Activated T-helper 17 cell treated with anti-CD3 and anti-CD28 coated beads, Interleukin-2, amount 50 U/mL, for 72 hours (primary cell): ENCODE data around the gene HSPA8. TPM values are rescaled to one million over a fixed set of nuclear protein-coding genes. Genes with fewer than 3 reads are reported as not detected.
"Not testable (repeated sequence)": the region's sequence is repeated elsewhere in the genome, so short reads cannot be mapped to it uniquely, and the experiment has no call there.

Experiments
- ATAC-seq: fragments of 150-1000 bp; cut with Tn5 transposase; replicated peaks from 2 replicates; pipeline ENCODE4 v1.10.0; 2021; ENCODE audit warnings: mild to moderate bottlenecking, moderate library complexity
- H3K27ac Mint-ChIP-seq: one replicate; pipeline ENCODE4 v1.8.0; 2022; ENCODE audit warnings: mixed read lengths
- H3K27me3 Mint-ChIP-seq: one replicate; pipeline ENCODE4 v1.8.0; 2022; ENCODE audit warnings: mixed read lengths
- H3K36me3 Mint-ChIP-seq: one replicate; pipeline ENCODE4 v1.8.0; 2022; ENCODE audit warnings: low read depth, mild to moderate bottlenecking, mixed read lengths
- H3K4me1 Mint-ChIP-seq: one replicate; pipeline ENCODE4 v1.8.0; 2022; ENCODE audit warnings: mixed read lengths
- H3K4me3 Mint-ChIP-seq: one replicate; pipeline ENCODE4 v1.8.0; 2022; ENCODE audit warnings: mild to moderate bottlenecking, mixed read lengths
- H3K9me3 Mint-ChIP-seq: one replicate; pipeline ENCODE4 v1.8.0; 2022; ENCODE audit warnings: mixed read lengths
- total RNA-seq, 2 donors: library from RNA; stranded (reverse); gene quantifications; one replicate each; pipeline ENCODE4 v1.2.3, GENCODE V29; 2022

Gene HSPA8
- total RNA-seq, 2 donors from 2014 or later = 1,670 to 3,247 TPM

DNA sequence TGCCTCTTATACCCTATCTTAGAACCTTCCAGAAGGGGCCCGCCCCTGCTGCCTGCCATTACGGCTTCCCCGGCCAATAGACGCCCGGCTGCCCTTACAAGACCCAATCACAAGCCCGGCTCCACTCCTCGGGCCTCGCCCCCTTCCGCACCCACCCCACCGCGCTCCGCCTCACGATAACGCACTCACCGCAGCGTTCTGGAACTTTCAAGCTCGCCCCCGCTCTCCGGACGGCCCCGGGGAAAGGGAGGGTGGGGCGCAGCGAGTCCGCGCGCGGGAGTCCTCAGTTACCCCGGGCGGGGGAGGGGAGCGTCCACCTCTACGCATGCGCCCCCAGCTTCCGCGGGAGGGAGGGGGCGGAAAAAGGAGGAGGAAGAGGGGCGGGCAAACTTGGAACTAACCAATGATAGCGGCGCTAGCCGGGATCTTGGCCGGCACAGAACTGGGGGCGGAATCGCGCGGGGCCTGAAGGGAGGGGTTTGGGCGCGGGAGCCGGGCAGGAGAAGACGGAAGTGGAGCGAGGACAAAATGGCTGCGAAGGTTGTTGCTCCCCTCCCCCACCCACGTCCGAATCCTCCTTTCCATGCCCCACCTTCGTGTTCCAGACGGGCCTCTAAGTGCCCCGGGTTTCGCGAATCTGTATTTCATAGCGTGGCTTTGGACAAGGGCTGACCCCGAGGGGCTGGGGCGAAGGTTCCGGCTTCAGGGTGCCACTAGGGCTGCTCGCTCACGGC is 389 bp upstream of the HSPA8 start:
- Mint-ChIP-seq H3K9me3 (no peaks in the 10 kb centered on the region), H3K4me1 (peaks cover 26% of the 10 kb centered on the region), H3K4me3 (peak overlapping the region; percentile 100), H3K36me3 (peaks cover 79% of the 10 kb centered on the region), H3K27ac (peak overlapping the region; percentile 100), H3K27me3 (no peaks in the 10 kb centered on the region)
- peak; percentile 89 for ATAC-seq

DNA sequence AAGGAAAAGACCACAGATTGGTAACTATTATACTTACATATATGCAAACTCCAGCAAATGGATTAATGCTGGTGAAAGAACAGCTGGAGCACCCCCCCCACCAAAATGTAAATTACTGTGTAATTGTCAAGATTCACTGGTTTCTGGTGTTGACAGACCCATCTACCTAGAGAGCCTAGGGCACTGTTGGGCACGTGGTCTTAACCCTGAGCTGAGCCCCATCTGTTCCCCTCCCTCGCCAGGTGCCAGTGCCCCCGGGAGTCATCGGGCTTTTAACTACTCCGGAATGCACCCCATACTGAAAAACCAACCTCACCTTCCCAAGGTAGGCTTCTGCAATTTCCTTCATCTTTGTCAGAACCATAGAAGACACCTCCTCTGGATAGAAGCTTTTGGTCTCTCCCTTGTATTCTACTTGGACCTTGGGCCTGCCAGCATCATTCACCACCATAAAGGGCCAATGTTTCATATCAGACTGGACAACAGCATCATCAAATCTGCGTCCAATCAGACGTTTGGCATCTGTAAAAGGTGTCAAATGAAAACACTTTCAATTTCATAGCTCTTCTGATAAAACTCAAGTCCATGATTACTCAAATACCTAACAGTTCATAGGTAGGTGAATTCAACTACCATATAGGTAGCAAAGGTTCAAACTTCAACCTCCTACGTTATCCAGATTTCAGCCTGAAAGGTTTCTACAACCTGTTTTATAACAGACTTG is 1.5 kb downstream of the HSPA8 start:
- H3K4me1 Mint-ChIP-seq = peaks cover 26% of the 10 kb centered on the region

DNA sequence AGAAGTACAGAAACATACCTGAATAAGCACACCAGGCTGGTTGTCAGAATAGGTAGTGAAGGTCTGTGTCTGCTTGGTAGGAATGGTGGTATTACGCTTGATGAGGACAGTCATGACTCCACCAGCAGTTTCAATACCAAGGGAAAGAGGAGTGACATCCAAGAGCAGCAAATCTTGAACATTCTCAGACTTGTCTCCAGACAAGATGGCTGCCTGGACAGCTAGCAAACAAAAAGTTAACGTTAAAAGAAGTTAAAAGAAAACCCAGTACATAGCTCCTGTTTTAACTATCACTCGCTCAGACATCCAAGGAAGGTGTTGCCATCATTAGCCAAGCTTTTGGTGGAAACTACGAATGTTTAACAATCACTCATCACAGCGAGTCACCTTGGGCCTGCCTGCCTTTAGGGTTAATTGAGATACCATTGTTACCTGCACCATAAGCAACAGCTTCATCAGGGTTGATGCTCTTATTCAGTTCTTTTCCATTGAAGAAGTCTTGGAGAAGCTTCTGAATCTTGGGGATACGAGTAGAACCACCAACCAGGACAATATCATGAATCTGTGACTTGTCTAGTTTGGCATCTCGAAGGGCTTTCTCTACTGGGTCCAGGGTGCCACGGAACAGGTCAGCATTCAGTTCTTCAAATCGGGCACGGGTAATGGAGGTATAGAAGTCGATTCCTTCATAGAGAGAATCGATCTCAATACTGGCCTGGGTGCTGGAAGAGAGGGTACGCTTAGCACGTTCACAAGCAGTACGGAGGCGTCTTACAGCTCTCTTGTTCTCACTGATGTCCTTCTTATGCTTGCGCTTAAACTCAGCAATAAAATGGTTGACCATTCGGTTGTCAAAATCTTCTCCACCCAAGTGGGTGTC is 2.7 kb downstream of the HSPA8 start:
- Mint-ChIP-seq H3K36me3 (peaks cover 97% of the 10 kb centered on the region), H3K4me3 (peak overlapping the region; percentile 100), H3K27ac (peak overlapping the region; percentile 100), H3K4me1 (peaks cover 23% of the 10 kb centered on the region)
- ATAC-seq, H3K27me3 Mint-ChIP-seq, H3K9me3 Mint-ChIP-seq: not testable (repeated sequence)

More for the DNA sequence above, 1.5 kb downstream of the HSPA8 start:
- H3K27me3 Mint-ChIP-seq = no peaks in the 10 kb centered on the region
- no peak for ATAC-seq
- peak overlapping the region; percentile 100 for H3K4me3 Mint-ChIP-seq
- H3K9me3 Mint-ChIP-seq = no peaks in the 10 kb centered on the region
- peak overlapping the region; percentile 100 for H3K27ac Mint-ChIP-seq
- peaks cover 92% of the 10 kb centered on the region for H3K36me3 Mint-ChIP-seq

DNA sequence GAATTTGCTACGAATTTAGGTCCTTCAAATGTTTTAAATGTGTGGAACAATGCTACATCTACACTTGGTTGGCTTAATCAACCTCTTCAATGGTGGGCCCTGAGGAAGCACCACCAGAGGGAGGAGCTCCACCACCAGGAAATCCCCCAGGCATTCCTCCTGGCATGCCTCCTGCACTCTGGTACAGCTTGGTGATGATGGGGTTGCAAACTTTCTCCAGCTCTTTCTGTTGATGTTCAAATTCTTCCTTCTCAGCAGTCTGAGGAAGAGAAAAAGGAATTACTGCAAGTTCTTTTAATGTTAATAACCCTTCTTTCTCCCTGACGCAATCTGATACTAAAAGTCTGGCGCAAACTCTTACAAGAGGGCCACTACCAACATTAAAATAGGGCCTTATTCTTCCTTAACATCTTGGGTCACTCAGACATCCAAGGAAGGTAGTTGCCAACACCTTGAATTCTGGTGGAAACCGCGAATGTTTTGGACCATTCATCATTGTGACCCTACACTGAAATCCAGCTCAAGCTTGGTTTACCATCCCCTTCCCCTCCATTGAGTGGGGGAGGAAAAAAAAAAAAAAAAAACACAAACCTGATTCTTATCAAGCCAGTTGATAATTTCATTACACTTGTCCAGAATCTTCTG is 4.2 kb downstream of the HSPA8 start:
- peak overlapping the region; percentile 100 for H3K27ac Mint-ChIP-seq
- H3K4me3 Mint-ChIP-seq = peak overlapping the region; percentile 100
- peaks cover 24% of the 10 kb centered on the region for H3K4me1 Mint-ChIP-seq
- ATAC-seq = no peak
- peaks cover 97% of the 10 kb centered on the region for H3K36me3 Mint-ChIP-seq
- no peaks in the 10 kb centered on the region for H3K9me3 Mint-ChIP-seq
- no peaks in the 10 kb centered on the region for H3K27me3 Mint-ChIP-seq

DNA sequence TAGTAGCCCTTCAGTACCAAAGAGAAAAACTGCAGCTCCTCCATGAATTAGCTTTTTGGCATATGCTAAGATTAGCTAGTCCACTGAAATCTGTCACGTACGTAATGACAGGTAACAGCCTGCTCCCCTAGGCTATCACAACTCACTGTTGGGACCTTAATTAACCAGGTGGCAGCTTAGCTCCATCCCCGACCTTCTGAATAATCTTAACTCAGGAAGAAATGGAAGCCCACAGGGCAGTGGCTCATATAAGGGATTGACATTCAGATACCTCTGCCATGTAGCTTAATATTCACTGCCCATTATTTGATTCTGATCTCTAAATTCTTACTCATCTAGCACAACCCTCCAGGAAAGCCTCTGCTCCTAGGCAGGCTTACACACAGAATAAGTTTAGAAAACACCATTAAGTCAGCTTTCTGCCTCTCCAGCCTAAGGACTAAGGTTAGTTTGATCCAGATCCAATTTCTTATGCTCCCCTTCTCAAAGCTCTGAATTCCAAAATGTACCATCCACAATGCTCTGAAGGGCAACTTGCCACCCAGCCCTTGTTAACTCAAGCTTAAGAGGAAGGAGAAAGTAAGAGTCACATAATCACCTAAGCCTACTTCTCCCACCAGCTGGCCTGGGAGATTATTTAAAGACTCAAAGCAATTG is 5.0 kb downstream of the HSPA8 start:
- peaks cover 24% of the 10 kb centered on the region for H3K4me1 Mint-ChIP-seq
- H3K36me3 Mint-ChIP-seq = peaks cover 89% of the 10 kb centered on the region
- no peaks in the 10 kb centered on the region for H3K27me3 Mint-ChIP-seq
- ATAC-seq = no peak
- H3K9me3 Mint-ChIP-seq = no peaks in the 10 kb centered on the region
- peak overlapping the region; percentile 100 for H3K4me3 Mint-ChIP-seq
- H3K27ac Mint-ChIP-seq = peak overlapping the region; percentile 100

DNA sequence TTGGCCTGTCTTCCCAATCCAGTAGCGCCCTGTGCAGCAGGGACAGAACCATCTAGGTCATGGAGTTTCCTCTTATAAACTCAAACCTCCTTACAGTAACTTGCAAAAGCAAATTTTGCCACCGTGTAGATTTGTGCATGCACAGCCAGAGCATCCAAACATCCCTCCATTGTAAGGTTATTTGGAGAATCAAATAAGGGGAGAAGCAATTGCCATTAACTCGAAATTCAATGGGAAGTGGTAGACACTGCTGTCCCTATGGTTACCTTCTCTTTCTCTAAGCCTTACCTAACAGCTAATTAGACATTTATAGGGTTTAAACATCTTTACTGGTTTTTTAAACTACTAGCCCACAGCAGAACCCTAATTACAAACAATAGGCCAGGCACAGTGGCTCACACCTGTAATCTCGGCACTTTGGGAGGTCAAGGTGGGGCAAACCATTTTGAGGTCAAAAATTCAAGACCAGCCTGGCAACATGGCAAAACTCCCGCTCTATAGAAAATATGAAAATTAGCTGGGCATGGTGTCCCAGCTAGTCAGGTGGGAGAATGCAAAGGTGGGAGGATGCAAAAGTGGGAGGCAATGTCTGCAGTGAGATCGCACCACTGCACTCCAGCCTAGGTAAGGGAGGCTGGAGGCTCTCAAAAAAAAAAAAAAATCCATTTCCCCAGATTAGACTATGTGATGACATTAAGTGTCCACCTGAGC is 6.6 kb downstream of the HSPA8 start:
- H3K27me3 Mint-ChIP-seq = no peaks in the 10 kb centered on the region
- H3K4me1 Mint-ChIP-seq = peaks cover 28% of the 10 kb centered on the region
- peaks cover 73% of the 10 kb centered on the region for H3K36me3 Mint-ChIP-seq
- peak overlapping the region; percentile 100 for H3K4me3 Mint-ChIP-seq
- H3K27ac Mint-ChIP-seq = peak overlapping the region; percentile 63
- no peaks in the 10 kb centered on the region for H3K9me3 Mint-ChIP-seq
- ATAC-seq = no peak

DNA sequence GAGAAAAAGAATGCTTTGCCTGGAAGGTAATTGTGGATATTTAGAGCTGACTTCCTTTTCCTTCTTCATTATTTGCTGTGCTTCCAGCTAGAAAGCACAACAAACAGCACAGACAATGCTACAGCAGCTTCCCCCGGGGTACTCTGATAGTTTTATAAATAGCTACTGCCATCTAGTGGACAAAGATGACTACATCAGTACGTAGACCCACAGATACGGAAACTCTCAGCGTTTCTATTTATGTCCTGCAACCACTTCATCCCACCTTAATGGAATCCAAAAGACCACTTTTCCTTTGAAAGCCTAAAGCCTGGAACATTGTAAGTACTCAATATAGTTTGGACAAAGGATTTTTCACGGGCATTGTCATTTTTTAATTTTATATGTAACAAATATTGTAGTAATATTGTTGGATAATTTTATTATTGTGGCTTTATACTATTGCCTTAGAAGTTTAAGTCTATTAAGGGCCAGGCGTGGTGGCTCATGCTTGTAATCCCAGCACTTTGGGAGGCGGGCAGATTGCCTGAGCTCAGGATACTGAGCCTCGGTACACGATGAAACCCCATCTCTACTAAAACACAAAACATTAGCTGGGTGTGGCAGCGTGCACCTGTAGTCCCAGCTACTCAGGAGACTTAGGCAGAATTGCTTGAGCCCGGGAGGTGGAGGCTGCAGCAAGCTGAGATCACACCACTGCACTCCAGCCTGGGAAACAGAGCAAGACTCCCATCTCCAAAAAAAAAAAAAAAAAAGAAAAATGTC is 7.5 kb downstream of the HSPA8 start:
- Mint-ChIP-seq H3K36me3 (peaks cover 65% of the 10 kb centered on the region), H3K27me3 (no peaks in the 10 kb centered on the region), H3K27ac (peak overlapping the region; percentile 62), H3K9me3 (no peaks in the 10 kb centered on the region), H3K4me3 (no peak overlapping the region), H3K4me1 (peaks cover 28% of the 10 kb centered on the region)
- peak; percentile 77 for ATAC-seq

DNA sequence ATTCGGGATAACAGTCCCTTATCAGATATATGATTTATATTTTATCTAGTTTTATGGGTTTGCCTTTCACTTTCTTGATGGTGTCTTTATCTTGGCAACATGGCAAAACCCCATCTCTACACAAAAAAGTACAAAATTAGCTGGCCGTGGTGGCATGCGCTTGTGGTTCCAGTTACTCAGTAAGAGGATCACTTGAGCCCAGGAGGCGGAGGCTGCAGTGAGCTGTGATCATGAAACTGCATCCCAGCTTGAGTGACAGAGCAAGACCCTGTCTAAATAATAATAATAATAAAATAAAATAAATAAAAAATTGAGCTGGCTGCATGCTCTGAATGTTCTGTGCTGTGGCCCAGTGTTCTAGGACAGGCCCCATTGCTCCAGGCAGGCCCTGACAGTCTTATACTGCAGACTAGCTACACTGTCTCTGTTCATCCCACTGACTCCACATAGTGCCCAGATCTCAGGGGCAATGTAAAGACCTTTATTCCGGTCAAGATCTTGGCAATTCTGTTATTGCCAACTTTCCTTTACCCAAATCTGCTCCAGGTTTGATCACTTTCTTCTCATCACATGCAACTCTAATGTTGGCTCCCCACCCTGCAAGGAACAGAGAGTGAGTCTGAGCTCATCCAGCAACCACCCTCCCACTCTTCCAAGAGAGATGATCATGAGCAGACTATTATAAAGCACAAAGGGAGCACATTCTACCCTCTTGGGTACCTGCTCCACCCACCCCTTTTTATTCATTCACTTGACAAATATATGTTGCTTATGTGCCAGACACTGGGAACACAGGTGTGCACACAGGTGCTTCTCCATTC is 8.8 kb downstream of the HSPA8 start:
- no peaks in the 10 kb centered on the region for H3K27me3 Mint-ChIP-seq
- peak; percentile 29 for ATAC-seq
- H3K27ac Mint-ChIP-seq = no peak overlapping the region
- peaks cover 21% of the 10 kb centered on the region for H3K4me1 Mint-ChIP-seq
- no peaks in the 10 kb centered on the region for H3K9me3 Mint-ChIP-seq
- peaks cover 51% of the 10 kb centered on the region for H3K36me3 Mint-ChIP-seq
- no peak overlapping the region for H3K4me3 Mint-ChIP-seq

DNA sequence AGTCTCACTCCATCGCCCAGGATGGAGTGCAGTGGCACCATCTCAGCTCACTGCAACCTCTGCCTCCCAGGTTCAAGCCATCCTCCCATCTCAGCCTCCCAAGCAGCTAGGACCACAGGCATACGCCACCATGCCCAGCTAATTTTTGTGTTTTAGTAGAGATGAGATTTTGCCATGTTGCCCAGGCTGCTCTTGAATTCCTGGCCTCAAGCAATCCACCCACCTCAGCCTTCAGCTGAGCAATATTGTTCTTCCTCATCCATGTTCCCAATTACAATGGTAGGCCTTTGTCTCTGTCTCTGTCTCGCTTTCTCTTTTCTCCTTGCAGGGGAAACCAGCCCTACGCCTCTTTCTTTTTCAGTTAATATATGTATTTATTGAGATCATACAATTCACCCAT is 10.3 kb downstream of the HSPA8 start:
- H3K9me3 Mint-ChIP-seq = no peaks in the 10 kb centered on the region
- H3K36me3 Mint-ChIP-seq = peaks cover 36% of the 10 kb centered on the region
- H3K4me3 Mint-ChIP-seq = no peak overlapping the region
- peaks cover 9% of the 10 kb centered on the region for H3K4me1 Mint-ChIP-seq
- no peak for ATAC-seq
- H3K27ac Mint-ChIP-seq = peak overlapping the region; percentile 20
- no peaks in the 10 kb centered on the region for H3K27me3 Mint-ChIP-seq

DNA sequence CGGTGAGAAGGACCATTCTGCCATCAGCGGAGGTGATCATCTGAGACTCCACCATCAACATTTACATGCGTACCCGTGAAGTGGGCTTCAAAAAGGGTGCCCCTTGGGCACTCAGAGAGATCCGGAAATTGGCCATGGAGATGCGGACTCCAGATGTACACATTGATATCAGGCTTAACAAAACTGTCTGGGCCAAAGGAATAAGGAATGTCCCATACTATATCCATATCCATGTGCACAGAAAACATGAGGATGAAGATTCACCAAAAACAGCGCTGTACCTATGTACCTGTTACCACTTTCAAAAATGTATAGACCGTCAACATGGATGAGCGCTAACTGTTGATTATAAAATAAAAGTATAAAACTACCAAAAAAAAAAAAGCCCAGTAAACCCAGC is 10.8 kb downstream of the HSPA8 start:
- no peaks in the 10 kb centered on the region for H3K27me3 Mint-ChIP-seq
- ATAC-seq = no peak
- peaks cover 8% of the 10 kb centered on the region for H3K4me1 Mint-ChIP-seq
- H3K9me3 Mint-ChIP-seq = no peaks in the 10 kb centered on the region
- peaks cover 31% of the 10 kb centered on the region for H3K36me3 Mint-ChIP-seq
- no peak overlapping the region for H3K27ac Mint-ChIP-seq
- no peak overlapping the region for H3K4me3 Mint-ChIP-seq

DNA sequence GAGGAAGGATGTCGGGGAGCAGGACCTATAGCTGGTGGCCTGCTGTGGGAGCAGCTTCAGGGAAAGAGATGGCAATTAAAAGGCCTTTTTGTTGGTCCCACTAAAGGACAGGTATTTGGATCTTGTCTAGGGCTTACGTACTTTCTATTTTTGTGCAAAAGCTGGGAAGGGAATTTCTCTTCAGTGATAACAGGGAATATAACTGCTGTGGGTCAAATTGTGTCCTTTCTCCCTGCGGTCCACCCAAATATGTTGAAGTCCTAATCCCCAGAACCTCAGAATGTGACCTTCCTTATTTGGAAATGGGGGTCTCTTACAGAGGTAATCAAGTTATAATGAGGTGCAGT is 14.0 kb downstream of the HSPA8 start:
- peaks cover 4% of the 10 kb centered on the region for H3K4me1 Mint-ChIP-seq
- ATAC-seq = no peak
- H3K27me3 Mint-ChIP-seq = no peaks in the 10 kb centered on the region
- H3K27ac Mint-ChIP-seq = no peak overlapping the region
- H3K9me3 Mint-ChIP-seq = no peaks in the 10 kb centered on the region
- H3K36me3 Mint-ChIP-seq = no peaks in the 10 kb centered on the region
- no peak overlapping the region for H3K4me3 Mint-ChIP-seq

DNA sequence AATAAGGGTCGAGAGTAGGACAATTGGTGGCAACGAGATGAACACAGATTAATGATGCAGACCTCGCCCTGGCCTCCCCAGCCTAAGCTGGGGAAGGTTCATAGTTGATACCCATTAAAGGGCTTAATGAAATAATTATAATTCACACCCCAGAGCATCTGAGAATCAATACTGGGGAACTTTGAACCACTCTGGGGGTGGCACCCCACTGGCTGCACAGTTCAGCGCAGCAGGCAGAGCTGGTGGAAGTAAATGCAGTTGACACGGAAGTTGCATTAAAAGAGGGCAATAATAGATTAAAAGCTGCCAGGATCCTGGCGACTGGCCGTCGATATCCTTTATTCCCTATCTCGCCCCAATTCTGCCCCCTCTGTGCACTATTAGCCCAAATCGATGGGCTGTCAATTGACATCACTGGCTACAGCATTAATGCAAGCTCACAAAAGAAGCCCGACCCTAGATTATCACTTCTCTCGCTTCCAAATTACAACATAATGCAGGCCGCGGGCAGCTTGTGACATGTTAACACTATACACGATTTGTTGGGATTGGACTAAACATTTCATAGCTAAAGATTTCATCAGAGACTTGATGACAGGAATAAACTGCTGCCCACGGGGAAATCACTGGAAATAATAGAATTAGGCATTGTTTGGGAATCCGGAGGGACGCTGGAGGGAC is 14.5 kb downstream of the HSPA8 start:
- H3K36me3 Mint-ChIP-seq = no peaks in the 10 kb centered on the region
- H3K27me3 Mint-ChIP-seq = no peaks in the 10 kb centered on the region
- H3K27ac Mint-ChIP-seq = no peak overlapping the region
- peaks cover 4% of the 10 kb centered on the region for H3K4me1 Mint-ChIP-seq
- H3K9me3 Mint-ChIP-seq = no peaks in the 10 kb centered on the region
- ATAC-seq = no peak
- H3K4me3 Mint-ChIP-seq = no peak overlapping the region
